Measurements from ENCODE around the gene SNAPC4.
A peak's percentile ranks its signal among the peaks of the same experiment; 100 is the strongest.

Gene SNAPC4

GRCh38 chr9:136392538-136393449 lies 7.2 kb downstream of the SNAPC4 start:
- no peak for DNase-seq

GRCh38 chr9:136391737-136392537 lies 8.0 kb downstream of the SNAPC4 start:
- DNase-seq, result no peak

DNA sequence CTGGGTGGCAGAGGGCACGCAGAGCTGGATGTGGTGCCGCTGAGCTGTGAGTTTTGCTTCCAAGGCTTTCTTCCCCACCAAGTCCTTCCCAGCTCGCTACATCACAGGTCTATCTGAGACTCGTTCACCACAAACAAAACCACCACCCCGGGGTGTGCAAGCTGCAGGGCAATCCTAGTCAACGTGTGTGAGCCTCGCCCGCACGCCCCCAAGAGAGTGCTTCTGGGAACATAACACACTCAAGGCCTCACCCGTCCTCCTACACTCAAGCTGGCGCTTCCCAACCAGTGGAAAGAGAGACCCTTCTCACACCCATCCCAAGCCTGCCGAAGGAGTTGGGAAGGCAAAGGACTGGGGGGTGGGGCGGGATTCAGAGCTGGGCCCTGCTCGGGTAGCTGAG lies 10.6 kb downstream of the SNAPC4 start:
- DNase-seq, result no peak

DNA sequence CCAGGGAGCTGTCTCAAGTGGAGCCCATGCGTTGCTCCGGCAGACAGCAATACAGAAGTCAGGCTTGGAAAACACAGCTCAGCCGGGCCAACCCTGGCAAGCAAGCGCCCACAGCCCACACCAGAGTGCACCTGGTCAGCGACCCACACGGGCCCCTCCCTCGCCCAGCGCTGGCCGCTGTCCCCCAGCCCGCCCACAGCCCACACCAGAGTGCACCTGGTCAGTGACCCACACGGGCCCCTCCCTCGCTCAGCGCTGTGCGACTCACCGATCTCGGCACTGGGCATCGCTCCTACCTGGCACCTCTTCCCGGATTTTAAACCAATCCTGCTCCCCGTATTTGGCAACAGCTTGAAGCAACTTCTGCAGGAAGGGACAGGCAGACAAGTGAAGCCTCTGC lies 12.8 kb downstream of the SNAPC4 start:
- DNase-seq, result no peak

- DNase-seq, result peak; percentile 43
Measured at GRCh38 chr9:136386018-136386417, 14.0 kb downstream of the SNAPC4 start.

DNA sequence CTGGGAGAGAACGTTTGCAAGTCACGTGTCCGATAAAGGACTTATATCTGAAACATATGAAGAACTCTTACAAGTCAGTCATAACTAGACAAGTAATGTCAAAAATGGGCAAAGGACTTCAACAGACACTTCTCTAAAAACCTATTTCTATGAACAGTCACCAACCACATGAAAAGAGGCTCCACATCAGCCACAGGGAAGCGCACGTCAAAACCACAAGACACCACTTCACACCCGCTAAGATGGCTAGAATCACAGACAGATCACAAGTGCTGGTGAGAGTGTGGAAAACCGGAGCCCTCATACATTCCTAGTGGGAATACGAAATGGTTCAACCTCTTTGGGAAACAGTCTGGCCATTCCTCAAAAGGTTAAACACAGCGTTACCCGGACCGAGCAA lies 15.0 kb downstream of the SNAPC4 start:
- DNase-seq, result no peak

DNA sequence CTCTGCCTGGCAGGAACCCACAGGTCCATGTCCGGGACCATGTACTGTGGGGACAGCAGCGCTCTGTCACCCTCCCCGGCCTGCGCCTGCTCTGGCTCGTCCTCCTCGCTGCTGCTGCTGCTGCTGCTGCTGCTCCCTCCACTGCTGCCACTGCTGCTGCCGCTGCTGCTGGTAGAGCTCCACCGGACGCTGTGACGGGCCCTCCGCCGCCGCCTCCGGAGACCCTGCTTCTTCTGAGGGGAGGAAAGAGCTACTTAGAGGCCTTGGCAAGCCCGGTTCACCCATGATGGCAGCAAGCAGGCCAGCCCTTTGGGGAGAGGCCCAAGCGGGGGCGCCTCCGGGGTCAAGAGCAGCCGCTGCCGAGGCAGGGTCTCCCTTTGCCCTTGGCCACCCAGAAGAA lies 16.5 kb downstream of the SNAPC4 start:
- no peak for DNase-seq

- DNase-seq, result no peak
Measured at GRCh38 chr9:136381966-136382513, 17.9 kb downstream of the SNAPC4 start.

GRCh38 chr9:136381311-136381710 lies 18.7 kb downstream of the SNAPC4 start:
- no peak for DNase-seq

GRCh38 chr9:136380381-136380780 lies 19.6 kb downstream of the SNAPC4 start:
- no peak for DNase-seq

DNA sequence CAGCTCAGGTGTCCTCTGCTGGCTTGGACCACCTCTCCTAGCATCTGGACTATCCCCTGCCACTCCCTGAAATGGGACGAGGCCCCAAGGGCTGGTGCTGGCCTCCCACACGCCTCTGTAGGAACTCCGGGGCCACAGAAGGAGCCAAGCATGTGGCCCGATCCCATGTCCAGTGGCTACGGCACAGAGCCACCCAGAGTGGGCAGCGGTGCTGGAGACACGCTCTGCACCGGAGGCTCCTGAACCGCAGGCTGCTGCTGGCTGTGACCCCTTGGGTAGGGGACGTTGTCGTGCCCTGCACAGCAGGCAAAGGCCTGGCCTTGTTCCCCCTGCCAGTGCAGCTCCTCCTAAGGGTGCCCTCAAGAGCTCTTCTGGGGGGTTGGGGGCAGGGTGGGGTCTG lies 20.1 kb downstream of the SNAPC4 start:
- no peak for DNase-seq

DNA sequence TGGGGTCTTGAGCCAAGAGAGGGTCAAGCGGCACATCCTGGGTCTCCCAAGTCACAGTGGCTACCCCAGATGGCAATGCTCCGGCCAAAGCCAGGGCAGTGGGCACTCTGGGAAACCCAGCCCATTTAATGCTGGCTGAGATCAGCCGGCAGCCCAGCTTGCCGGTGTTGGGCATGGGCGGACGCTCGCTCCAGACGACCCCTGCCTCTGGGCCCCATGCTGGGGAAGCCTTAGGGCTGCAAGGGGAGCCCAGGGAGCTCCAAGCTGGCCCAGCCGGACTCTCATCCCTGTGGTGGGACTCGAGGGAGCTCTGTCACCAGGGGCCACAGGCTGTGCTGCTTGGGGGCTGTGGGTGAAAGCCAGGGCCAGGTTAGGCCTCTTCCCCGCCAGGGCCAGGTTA lies 20.6 kb downstream of the SNAPC4 start:
- DNase-seq, result no peak

DNA sequence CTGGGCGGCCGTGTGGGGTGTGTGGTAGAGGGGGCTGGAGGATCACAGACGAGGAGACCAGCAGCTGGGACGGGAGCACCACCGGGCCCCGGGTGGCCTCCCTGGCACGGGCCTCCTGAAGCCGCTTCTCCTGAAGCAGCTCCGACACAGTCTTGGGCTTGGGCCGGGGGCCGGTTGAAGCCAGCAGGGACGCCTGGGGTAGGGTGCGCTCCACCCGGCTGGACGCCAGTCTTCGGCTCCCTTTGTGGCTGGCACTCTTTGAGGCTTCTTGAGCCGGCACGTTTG lies 21.0 kb downstream of the SNAPC4 start:
- DNase-seq, result no peak

DNA sequence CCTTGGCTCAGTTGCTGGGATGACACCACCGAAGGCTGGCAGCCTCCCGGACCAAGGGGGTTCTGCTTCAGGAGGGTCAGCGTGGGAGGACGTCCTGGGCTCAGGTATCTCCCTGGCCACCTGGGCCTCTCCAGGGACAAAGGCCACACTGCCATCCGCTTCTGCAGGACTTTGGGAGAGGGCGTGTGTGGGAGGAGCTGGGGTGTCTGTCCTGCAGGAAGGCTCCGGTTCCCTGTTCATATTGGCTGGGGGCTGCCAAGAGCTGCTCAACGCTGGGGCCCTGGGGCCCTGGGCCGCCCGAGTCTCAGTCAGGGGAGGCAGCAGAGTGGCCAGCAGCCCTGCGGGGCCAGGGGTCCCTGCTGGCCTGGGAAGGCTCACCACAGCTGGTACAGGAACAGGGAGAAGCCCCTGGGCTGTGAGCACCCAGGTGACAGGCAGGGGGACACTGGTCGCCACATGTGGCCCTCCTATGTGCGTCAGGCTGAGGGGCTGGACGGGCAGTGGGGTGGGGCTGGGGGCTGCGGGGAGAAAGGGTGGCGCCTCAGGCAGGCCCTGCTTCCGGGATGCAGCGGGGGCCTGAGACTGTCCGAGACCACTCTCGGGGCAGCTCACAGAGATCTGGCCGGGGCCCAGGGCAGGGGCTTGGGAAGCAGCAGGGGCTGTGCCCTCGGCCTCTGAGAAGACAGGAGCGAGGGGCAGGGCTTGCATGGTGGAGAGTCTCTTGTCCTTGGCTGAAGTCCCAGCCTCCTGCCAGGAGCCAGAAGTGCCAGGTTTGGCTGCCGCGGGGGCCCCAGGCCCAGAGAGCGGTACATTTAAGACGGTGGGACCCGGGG lies 21.6 kb downstream of the SNAPC4 start:
- no peak for DNase-seq

DNA sequence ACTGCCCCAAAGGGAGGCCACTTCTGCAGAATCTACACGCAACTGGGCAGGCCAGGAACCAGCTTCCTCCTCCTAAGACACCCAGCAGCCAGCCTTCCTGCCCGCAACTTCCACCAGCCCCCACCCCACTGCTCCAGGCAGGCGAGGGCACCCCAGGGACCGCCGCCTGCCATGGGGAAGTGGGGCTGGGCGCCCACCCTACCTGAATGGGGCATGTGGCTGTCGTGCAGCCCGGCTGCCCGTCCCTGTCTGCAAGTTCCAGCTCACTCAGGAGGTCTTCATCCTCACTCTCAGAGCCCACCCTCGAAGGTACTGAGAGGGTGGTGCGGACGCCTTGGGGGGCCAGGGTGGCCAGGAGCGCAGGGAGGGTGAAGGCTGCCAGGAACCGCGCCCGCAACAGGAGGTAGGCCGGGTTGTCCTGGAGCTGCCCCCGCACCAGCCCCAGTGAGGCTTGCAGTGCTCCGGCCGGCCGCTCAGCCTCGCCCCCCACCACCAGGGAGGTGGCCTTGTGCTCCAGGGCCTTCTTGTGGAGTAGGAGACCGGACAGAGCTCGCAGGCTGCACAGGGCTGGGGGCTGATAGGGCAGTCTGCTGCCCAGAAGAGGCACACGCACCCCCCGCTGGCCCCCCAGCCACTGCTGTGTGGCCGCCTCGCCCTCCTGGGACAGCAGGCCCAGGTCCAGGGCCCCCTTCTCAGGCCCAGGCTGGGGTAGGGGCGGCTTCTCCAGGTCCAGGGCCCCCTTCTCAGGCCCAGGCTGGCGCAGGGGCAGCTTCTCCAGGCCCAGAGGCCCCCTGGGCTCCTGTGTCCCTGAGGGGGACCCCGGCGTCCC lies 22.4 kb downstream of the SNAPC4 start:
- DNase-seq, result no peak

GRCh38 chr9:136376457-136376856 lies 23.5 kb downstream of the SNAPC4 start:
- DNase-seq, result no peak

DNA sequence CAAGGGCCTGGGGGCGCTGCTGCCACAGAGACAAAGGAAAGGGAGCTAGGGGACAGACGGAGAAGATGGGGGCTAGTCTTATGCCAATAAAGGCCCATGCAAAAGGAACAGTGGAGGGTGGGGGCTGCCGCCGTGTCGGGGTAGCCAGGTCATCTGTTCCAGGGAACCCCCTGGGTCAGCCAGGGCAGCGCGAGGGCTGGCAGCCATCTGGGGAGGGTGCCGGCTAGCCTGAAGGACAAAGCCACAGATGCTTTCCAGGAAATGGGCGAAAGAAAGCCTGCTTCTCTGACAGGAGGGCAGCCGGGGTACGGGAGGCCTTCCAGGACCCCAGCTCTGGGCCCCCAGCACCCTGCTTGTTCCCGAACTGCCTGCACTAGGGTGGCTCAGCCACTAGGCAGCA lies 24.9 kb downstream of the SNAPC4 start:
- no peak for DNase-seq

DNA sequence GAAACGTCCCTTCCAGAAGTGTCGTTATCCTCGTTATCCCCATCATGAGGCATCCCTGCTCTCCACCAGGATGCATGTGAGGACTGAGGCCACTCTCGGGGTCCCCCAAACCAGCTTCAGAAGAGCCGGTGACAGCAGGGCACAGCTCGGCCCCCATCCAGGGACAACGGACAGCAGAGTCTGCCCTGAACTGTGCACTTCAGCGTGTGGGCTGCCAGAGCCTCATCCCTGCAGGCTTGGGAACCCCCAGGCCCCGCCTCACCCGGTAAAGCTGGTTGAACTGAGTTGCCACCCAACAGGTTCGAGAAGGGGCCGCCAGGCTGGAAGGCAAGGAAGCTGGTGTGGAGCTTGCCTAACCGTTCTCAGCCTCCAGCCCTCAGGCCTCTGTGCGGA lies 25.8 kb downstream of the SNAPC4 start:
- no peak for DNase-seq

DNA sequence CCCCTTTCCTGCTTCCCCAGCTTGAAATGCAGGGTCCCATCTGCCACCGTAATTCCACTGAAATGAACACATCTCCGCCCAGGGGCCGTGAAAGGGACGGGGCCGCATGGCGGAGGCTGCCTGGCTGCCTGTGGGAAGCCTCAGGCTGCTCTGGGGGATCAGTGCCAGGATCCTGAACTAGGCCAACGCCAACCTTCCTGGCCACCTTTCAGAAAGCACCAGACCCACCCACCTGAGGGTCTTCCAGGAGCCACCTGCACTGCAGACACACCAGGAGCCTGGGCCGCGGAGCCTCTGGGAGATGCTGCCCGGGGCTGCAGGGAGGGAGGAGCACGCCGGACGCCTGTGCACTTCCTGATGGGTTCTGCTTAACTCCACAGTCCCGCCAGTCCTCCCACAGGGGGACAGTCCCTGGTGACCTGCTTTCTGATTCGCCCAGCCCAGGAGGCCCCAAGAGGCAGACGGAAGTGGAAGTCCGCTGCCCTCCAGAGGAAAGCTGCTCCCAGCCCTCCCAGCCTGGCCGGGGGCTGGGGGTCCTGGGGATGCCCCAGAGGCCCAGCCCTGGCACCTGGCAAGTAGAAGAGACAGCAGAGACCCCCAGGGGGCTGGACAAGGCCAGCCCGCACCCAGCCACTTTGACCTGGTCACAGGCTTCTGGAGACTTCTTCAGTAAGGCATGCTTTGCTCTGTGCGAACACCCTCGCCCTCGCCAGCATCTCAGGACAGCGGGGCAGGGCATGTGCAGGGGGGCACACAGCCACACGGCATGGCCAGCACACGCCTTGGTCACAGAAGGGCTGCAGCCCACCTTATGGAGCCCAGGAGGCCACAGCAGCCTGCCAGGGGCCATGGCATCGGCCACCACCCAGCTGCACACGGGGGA lies 26.4 kb downstream of the SNAPC4 start, which contains the start of gene CARD9:
CARD9 (minus strand) TSS at position 370 of the 883 bp plus-strand sequence. CDS start 1,591 bp downstream, outside the sequence.
- DNase-seq, result peak; percentile 7

- no peak for DNase-seq
Measured at GRCh38 chr9:136372561-136373299, 27.2 kb downstream of the SNAPC4 start.

Data from NCI-H446 treated with DMSO at 0.1 percent for 48 hours (cell line).